Measurements from ENCODE around the gene SLC4A8. TPM values are rescaled to one million over a fixed set of nuclear protein-coding genes. Genes with fewer than 3 reads are reported as not detected.

Gene SLC4A8
- total RNA-seq, 1 donor from 2014 or later = 18.5 TPM

- peak within 1 kb of the TSS; percentile 98 for H3K27ac Mint-ChIP-seq
- no peaks in the 10 kb centered on the region for H3K36me3 Mint-ChIP-seq
- TF ChIP-seq CTCF (conservative IDR thresholded peaks at IDR 0.05) = no peak
- peak within 1 kb of the TSS; percentile 92 for H3K4me3 Mint-ChIP-seq
- no peak for DNase-seq (ENCODE audit: extremely low spot score, unreplicated experiment)
- H3K27me3 Mint-ChIP-seq = peaks cover 40% of the 10 kb centered on the region
- H3K9me3 Mint-ChIP-seq = no peaks in the 10 kb centered on the region
- peaks cover 19% of the 10 kb centered on the region for H3K4me1 Mint-ChIP-seq (ENCODE audit: unreplicated experiment)
Observed at GRCh38 chr12:51391283-51392123, 33.1 kb upstream of the SLC4A8 start, which contains the start of gene GALNT6. Gene GALNT6, minus strand, starts transcription at chr12:51391406. Its CDS starts 11,625 bp downstream, at chr12:51379781.

GRCh38 chr12:51392556-51393237 lies 31.9 kb upstream of the SLC4A8 start:
- Mint-ChIP-seq H3K4me1 (ENCODE audit: unreplicated experiment) (peaks cover 15% of the 10 kb centered on the region), H3K4me3 (peak overlapping the region; percentile 86), H3K27me3 (peaks cover 40% of the 10 kb centered on the region), H3K27ac (peak overlapping the region; percentile 89), H3K36me3 (no peaks in the 10 kb centered on the region), H3K9me3 (no peaks in the 10 kb centered on the region)
- TF ChIP-seq CTCF (conservative IDR thresholded peaks at IDR 0.05) = peak; percentile 51
- DNase-seq (ENCODE audit: extremely low spot score, unreplicated experiment) = no peak

- no peaks in the 10 kb centered on the region for H3K9me3 Mint-ChIP-seq
- H3K4me3 Mint-ChIP-seq = peak overlapping the region; percentile 86
Observed at GRCh38 chr12:51393676-51394545, 30.7 kb upstream of the SLC4A8 start.

GRCh38 chr12:51395283-51396230 lies 29.1 kb upstream of the SLC4A8 start:
- Mint-ChIP-seq H3K27me3 (peaks cover 39% of the 10 kb centered on the region), H3K4me1 (ENCODE audit: unreplicated experiment) (no peaks in the 10 kb centered on the region)
- no peak for DNase-seq (ENCODE audit: extremely low spot score, unreplicated experiment)

More at GRCh38 chr12:51393676-51394545, 30.7 kb upstream of the SLC4A8 start:
- no peak for DNase-seq (ENCODE audit: extremely low spot score, unreplicated experiment)
- Mint-ChIP-seq H3K36me3 (no peaks in the 10 kb centered on the region), H3K27me3 (peaks cover 43% of the 10 kb centered on the region), H3K4me1 (ENCODE audit: unreplicated experiment) (peaks cover 3% of the 10 kb centered on the region), H3K27ac (peak overlapping the region; percentile 89)
- TF ChIP-seq CTCF (conservative IDR thresholded peaks at IDR 0.05) = no peak

More at GRCh38 chr12:51395283-51396230, 29.1 kb upstream of the SLC4A8 start:
- Mint-ChIP-seq H3K4me3 (peak overlapping the region; percentile 43), H3K9me3 (no peaks in the 10 kb centered on the region), H3K36me3 (no peaks in the 10 kb centered on the region), H3K27ac (no peak overlapping the region)
- TF ChIP-seq CTCF (conservative IDR thresholded peaks at IDR 0.05) = no peak

Data from type B pancreatic cell (in vitro differentiated cells).